Measurements from ENCODE around the gene IL3RA.

- TF ChIP-seq CTCF (IDR thresholded peaks at IDR 0.05) (no peak), EP300 (IDR thresholded peaks at IDR 0.05) (no peak)
Measured at GRCh38 chrX:1395646-1396216, 59.1 kb downstream of the IL3RA start.
